SU-DHL-6 (cell line): Measurements from ENCODE around the gene CCL5.

Experiments used
- EZH2phosphoT487 ChIP-seq: fragments of 200-600 bp; sonication (generic), shearing (Covaris generic); conservative IDR thresholded peaks from 2 replicates; pipeline ENCODE4 v1.6.1; 2018; ENCODE audit warnings: mild to moderate bottlenecking, antibody characterized with exemption, low read length, moderate library complexity, mixed read lengths
- TF ChIP-seq, protein P1 (sequence below): fragments of 200-600 bp; sonication (generic); IDR thresholded peaks from one replicate; pipeline ENCODE4 v1.5.1; 2017; ENCODE audit warnings: antibody characterized with exemption, mild to moderate bottlenecking, low read length, moderate library complexity; ENCODE audit not compliant: insufficient read depth, poor library complexity, severe bottlenecking

DNA sequence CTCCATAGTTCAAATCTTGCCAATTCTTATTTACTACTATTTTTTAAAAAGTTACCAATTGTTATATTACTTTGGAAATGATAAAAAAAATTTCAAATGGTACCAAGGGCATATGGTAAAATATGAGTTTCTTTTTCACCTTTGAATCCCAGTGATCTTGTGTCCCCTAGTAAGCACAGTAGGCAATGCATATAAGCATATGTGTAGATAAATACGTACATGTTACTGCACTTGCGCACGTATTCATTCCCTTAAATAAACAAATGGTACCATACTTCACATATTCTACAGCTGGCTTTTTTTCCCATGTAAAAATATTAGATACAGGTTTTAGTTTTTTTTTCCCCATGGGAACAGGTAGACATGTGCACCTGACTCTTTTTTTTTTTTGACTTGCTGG lies 39.1 kb downstream of the CCL5 start:
- TF ChIP-seq, protein P1, sequence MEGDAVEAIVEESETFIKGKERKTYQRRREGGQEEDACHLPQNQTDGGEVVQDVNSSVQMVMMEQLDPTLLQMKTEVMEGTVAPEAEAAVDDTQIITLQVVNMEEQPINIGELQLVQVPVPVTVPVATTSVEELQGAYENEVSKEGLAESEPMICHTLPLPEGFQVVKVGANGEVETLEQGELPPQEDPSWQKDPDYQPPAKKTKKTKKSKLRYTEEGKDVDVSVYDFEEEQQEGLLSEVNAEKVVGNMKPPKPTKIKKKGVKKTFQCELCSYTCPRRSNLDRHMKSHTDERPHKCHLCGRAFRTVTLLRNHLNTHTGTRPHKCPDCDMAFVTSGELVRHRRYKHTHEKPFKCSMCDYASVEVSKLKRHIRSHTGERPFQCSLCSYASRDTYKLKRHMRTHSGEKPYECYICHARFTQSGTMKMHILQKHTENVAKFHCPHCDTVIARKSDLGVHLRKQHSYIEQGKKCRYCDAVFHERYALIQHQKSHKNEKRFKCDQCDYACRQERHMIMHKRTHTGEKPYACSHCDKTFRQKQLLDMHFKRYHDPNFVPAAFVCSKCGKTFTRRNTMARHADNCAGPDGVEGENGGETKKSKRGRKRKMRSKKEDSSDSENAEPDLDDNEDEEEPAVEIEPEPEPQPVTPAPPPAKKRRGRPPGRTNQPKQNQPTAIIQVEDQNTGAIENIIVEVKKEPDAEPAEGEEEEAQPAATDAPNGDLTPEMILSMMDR, result no peak
- no peak for TF ChIP-seq EZH2phosphoT487
